ENCODE measurements around the gene GGCT. TPM values are rescaled to one million over a fixed set of nuclear protein-coding genes. Genes with fewer than 3 reads are reported as not detected.
"Not testable (repeated sequence)": the region's sequence is repeated elsewhere in the genome, so short reads cannot be mapped to it uniquely, and the experiment has no call there.

GGCT gene
- total and polyA plus RNA-seq, 3 experiments from 2014 or later, result 25.1 to 73.1 (median 69.3) TPM

GRCh38 chr7:30485667-30486066 lies 19.0 kb downstream of the GGCT start:
- H3K36me3 Mint-ChIP-seq, result no peaks in the 10 kb centered on the region

GRCh38 chr7:30481416-30481815 lies 23.2 kb downstream of the GGCT start:
- H3K27ac ChIP-seq (ENCODE audit: low read depth, low read length); CTCF ChIA-PET; H3K9me3 Mint-ChIP-seq; H3K27ac Mint-ChIP-seq; H3K36me3 Mint-ChIP-seq; H3K4me3 ChIP-seq (ENCODE audit: low read length); H3K9me3 ChIP-seq (ENCODE audit: low read length); H3K4me3 Mint-ChIP-seq; H3K27me3 Mint-ChIP-seq; H3K36me3 ChIP-seq (ENCODE audit: insufficient read depth, low read length); POLR2A ChIA-PET; H3K27me3 ChIP-seq (ENCODE audit: insufficient read depth, low read length, poor library complexity, severe bottlenecking); DNase-seq: not testable (repeated sequence)
- peaks cover 28% of the 10 kb centered on the region for H3K4me1 ChIP-seq (ENCODE audit: insufficient read depth, low read length)
- peaks cover 20 to 30% (median 22%) of the 10 kb centered on the region in 3 donors for H3K4me1 Mint-ChIP-seq

More at GRCh38 chr7:30485667-30486066, 19.0 kb downstream of the GGCT start:
- Mint-ChIP-seq H3K27ac (no peak overlapping the region), H3K27me3 (no peaks in the 10 kb centered on the region), H3K9me3 (no peaks in the 10 kb centered on the region), H3K4me3 (no peak overlapping the region), H3K4me1 (no peaks in the 10 kb centered on the region)
- CTCF ChIA-PET, result no interaction called here
- POLR2A ChIA-PET, result no interaction called here
- no peak overlapping the region for H3K27ac ChIP-seq (ENCODE audit: low read depth, low read length)
- no peaks in the 10 kb centered on the region for H3K9me3 ChIP-seq (ENCODE audit: low read length)
- H3K36me3 ChIP-seq (ENCODE audit: insufficient read depth, low read length), result no peaks in the 10 kb centered on the region
- H3K4me3 ChIP-seq (ENCODE audit: low read length), result no peak overlapping the region
- no peaks in the 10 kb centered on the region for H3K4me1 ChIP-seq (ENCODE audit: insufficient read depth, low read length)
- DNase-seq, result no peak
- no peaks in the 10 kb centered on the region for H3K27me3 ChIP-seq (ENCODE audit: insufficient read depth, low read length, poor library complexity, severe bottlenecking)

- H3K27ac Mint-ChIP-seq, result peak overlapping the region in 6 of 8 donors; percentile 72 to 96 (median 91)
- ChIA-PET CTCF (no interaction called here), POLR2A (interaction anchor here (0.6 to 2.0 kb wide), 5 partner anchors 18 to 622 kb away, joined by 3 to 5 read pairs (median 3); partner anchors contain the start of gene GARS1)
- H3K9me3 Mint-ChIP-seq, result no peaks in the 10 kb centered on the region
- DNase-seq, result peak in 3 of 5 donors; percentile 45 to 49 (median 46)
- no peaks in the 10 kb centered on the region for H3K9me3 ChIP-seq (ENCODE audit: low read length)
- no peaks in the 10 kb centered on the region for H3K27me3 Mint-ChIP-seq
- H3K4me1 ChIP-seq (ENCODE audit: insufficient read depth, low read length), result peaks cover 30% of the 10 kb centered on the region
- H3K36me3 ChIP-seq (ENCODE audit: insufficient read depth, low read length), result no peaks in the 10 kb centered on the region
- H3K4me3 Mint-ChIP-seq, result peak overlapping the region in 5 of 7 donors; percentile 92 to 98 (median 95)
- peaks cover 37 to 49% (median 41%) of the 10 kb centered on the region in 3 donors for H3K4me1 Mint-ChIP-seq
- H3K36me3 Mint-ChIP-seq, result peaks cover 0 to 10% (median 0%) of the 10 kb centered on the region in 3 donors
- H3K27ac ChIP-seq (ENCODE audit: low read depth, low read length), result peak overlapping the region; percentile 63
- H3K4me3 ChIP-seq (ENCODE audit: low read length), result peak overlapping the region; percentile 96
- H3K27me3 ChIP-seq (ENCODE audit: insufficient read depth, low read length, poor library complexity, severe bottlenecking), result no peaks in the 10 kb centered on the region
These were observed 25.2 kb downstream of the GGCT start for GRCh38 chr7:30479202-30480120.

- H3K4me1 ChIP-seq (ENCODE audit: insufficient read depth, low read length), result peaks cover 30% of the 10 kb centered on the region
- Mint-ChIP-seq H3K4me1 (peaks cover 44 to 58% (median 48%) of the 10 kb centered on the region in 3 donors), H3K9me3 (no peaks in the 10 kb centered on the region), H3K27ac (peak within 1 kb of the TSS in 7 of 8 donors; percentile 81 to 98 (median 92)), H3K27me3 (no peaks in the 10 kb centered on the region), H3K4me3 (peak within 1 kb of the TSS in 5 of 7 donors; percentile 92 to 98 (median 95)), H3K36me3 (peaks cover 0 to 12% (median 0%) of the 10 kb centered on the region in 3 donors)
- ChIA-PET CTCF (interaction anchor here (0.7 to 1.3 kb wide), 3 partner anchors 10 to 73 kb away, joined by 3 read pairs; no protein-coding TSS in a partner anchor), POLR2A (interaction anchor here (1.0 to 2.0 kb wide), 3 partner anchors 19 to 156 kb away, joined by 3 to 4 read pairs (median 3); partner anchors contain the start of gene GARS1)
- H3K9me3 ChIP-seq (ENCODE audit: low read length), result no peaks in the 10 kb centered on the region
- no peaks in the 10 kb centered on the region for H3K27me3 ChIP-seq (ENCODE audit: insufficient read depth, low read length, poor library complexity, severe bottlenecking)
- H3K36me3 ChIP-seq (ENCODE audit: insufficient read depth, low read length), result no peaks in the 10 kb centered on the region
- H3K4me3 ChIP-seq (ENCODE audit: low read length), result peak within 1 kb of the TSS; percentile 96
- peak within 1 kb of the TSS; percentile 63 for H3K27ac ChIP-seq (ENCODE audit: low read depth, low read length)
- peak; percentile 49 to 71 (median 62) for DNase-seq
These were observed 26.1 kb downstream of the GGCT start, which contains the start of gene NOD1 for GRCh38 chr7:30478349-30479201. TSS of gene NOD1 (minus strand) at chr7:30478784. CDS start at chr7:30456921, 21,863 bp downstream.

GRCh38 chr7:30476459-30477145 lies 28.0 kb downstream of the GGCT start:
- Mint-ChIP-seq H3K4me1 (peaks cover 64 to 76% (median 65%) of the 10 kb centered on the region in 3 donors), H3K9me3 (no peaks in the 10 kb centered on the region), H3K27me3 (no peaks in the 10 kb centered on the region), H3K4me3 (peak overlapping the region in 6 of 7 donors; percentile 21 to 98 (median 70)), H3K36me3 (peaks cover 0 to 14% (median 3%) of the 10 kb centered on the region in 3 donors), H3K27ac (peak overlapping the region in 5 of 8 donors; percentile 9 to 78 (median 62))
- ChIA-PET POLR2A (no interaction called here), CTCF (no interaction called here)
- no peak for DNase-seq
- H3K9me3 ChIP-seq (ENCODE audit: low read length), result no peaks in the 10 kb centered on the region
- H3K36me3 ChIP-seq (ENCODE audit: insufficient read depth, low read length), result no peaks in the 10 kb centered on the region
- no peaks in the 10 kb centered on the region for H3K27me3 ChIP-seq (ENCODE audit: insufficient read depth, low read length, poor library complexity, severe bottlenecking)
- no peak overlapping the region for H3K4me3 ChIP-seq (ENCODE audit: low read length)
- H3K4me1 ChIP-seq (ENCODE audit: insufficient read depth, low read length), result peaks cover 40% of the 10 kb centered on the region
- no peak overlapping the region for H3K27ac ChIP-seq (ENCODE audit: low read depth, low read length)

- Mint-ChIP-seq H3K4me3 (peak overlapping the region in 1 of 7 donors; percentile 75), H3K36me3 (peaks cover 0 to 17% (median 3%) of the 10 kb centered on the region in 3 donors), H3K9me3 (no peaks in the 10 kb centered on the region), H3K27me3 (no peaks in the 10 kb centered on the region), H3K4me1 (peaks cover 74 to 86% (median 74%) of the 10 kb centered on the region in 3 donors), H3K27ac (peak overlapping the region in 2 of 8 donors; percentile 49 to 78)
- H3K4me3 ChIP-seq (ENCODE audit: low read length), result no peak overlapping the region
- H3K9me3 ChIP-seq (ENCODE audit: low read length), result no peaks in the 10 kb centered on the region
- ChIA-PET CTCF (no interaction called here), POLR2A (no interaction called here)
- no peak overlapping the region for H3K27ac ChIP-seq (ENCODE audit: low read depth, low read length)
- no peaks in the 10 kb centered on the region for H3K27me3 ChIP-seq (ENCODE audit: insufficient read depth, low read length, poor library complexity, severe bottlenecking)
- peaks cover 50% of the 10 kb centered on the region for H3K4me1 ChIP-seq (ENCODE audit: insufficient read depth, low read length)
- DNase-seq, result no peak
- H3K36me3 ChIP-seq (ENCODE audit: insufficient read depth, low read length), result no peaks in the 10 kb centered on the region
These were observed 29.0 kb downstream of the GGCT start for GRCh38 chr7:30475580-30475979.

GRCh38 chr7:30474893-30475292 lies 29.7 kb downstream of the GGCT start:
- Histone ChIP-seq H3K27me3 (ENCODE audit: insufficient read depth, low read length, poor library complexity, severe bottlenecking) (no peaks in the 10 kb centered on the region), H3K9me3 (ENCODE audit: low read length) (no peaks in the 10 kb centered on the region), H3K4me3 (ENCODE audit: low read length) (no peak overlapping the region), H3K36me3 (ENCODE audit: insufficient read depth, low read length) (no peaks in the 10 kb centered on the region), H3K27ac (ENCODE audit: low read depth, low read length) (no peak overlapping the region), H3K4me1 (ENCODE audit: insufficient read depth, low read length) (peaks cover 49% of the 10 kb centered on the region)
- Mint-ChIP-seq H3K9me3 (no peaks in the 10 kb centered on the region), H3K36me3 (peaks cover 0 to 22% (median 4%) of the 10 kb centered on the region in 3 donors), H3K4me1 (peaks cover 80 to 90% (median 81%) of the 10 kb centered on the region in 3 donors), H3K27ac (peak overlapping the region in 5 of 8 donors; percentile 14 to 86 (median 61)), H3K27me3 (no peaks in the 10 kb centered on the region), H3K4me3 (peak overlapping the region in 2 of 7 donors; percentile 34 to 38)
- DNase-seq, result no peak
- POLR2A ChIA-PET, result no interaction called here
- CTCF ChIA-PET, result no interaction called here
